GM23338 (cell line): ENCODE measurements around the gene CCDC73. TPM values are rescaled to one million over a fixed set of nuclear protein-coding genes. Genes with fewer than 3 reads are reported as not detected.

Experiments
- ATAC-seq: fragments of 200-7000 bp; cut with Tn5 transposase; 3 replicates; pipeline ENCODE4 v1.9.1; 2020
- DNase-seq: peaks from one replicate; pipeline ENCODE4 v3.0.0-alpha.2; 2015; ENCODE audit warnings: low spot score
- H2AFZ ChIP-seq: fragments of 200-600 bp; sonication (generic); 2 replicates; pipeline ENCODE4 v1.8.0; 2016; ENCODE audit warnings: antibody characterized with exemption, mild to moderate bottlenecking, moderate library complexity
- H3F3A ChIP-seq: fragments of 200-600 bp; sonication (generic); replicated peaks from 2 replicates; pipeline ENCODE4 v1.8.0; 2017; ENCODE audit warnings: antibody characterized with exemption, mixed run types, low read depth
- H3K27ac ChIP-seq: fragments of 200-600 bp; sonication (generic); 2 replicates; pipeline ENCODE4 v1.6.1; 2016; ENCODE audit warnings: low read depth
- H3K27me3 ChIP-seq: fragments of 200-600 bp; sonication (generic); 2 replicates; pipeline ENCODE4 v1.8.0; 2016; ENCODE audit warnings: mild to moderate bottlenecking, mixed run types, moderate library complexity; ENCODE audit not compliant: insufficient read depth
- H3K36me3 ChIP-seq: fragments of 200-600 bp; sonication (generic); 2 replicates; pipeline ENCODE4 v1.8.0; 2016; ENCODE audit warnings: mild to moderate bottlenecking; ENCODE audit not compliant: insufficient read depth
- H3K4me1 ChIP-seq: fragments of 200-600 bp; sonication (generic); 2 replicates; pipeline ENCODE4 v1.8.0; 2016; ENCODE audit warnings: mild to moderate bottlenecking, moderate library complexity; ENCODE audit not compliant: insufficient read depth
- H3K4me2 ChIP-seq: fragments of 200-600 bp; sonication (generic); 2 replicates; pipeline ENCODE4 v1.7.1; 2017; ENCODE audit warnings: mixed run types
- H3K4me3 ChIP-seq: fragments of 200-600 bp; sonication (generic); 2 replicates; pipeline ENCODE4 v1.6.1; 2016; ENCODE audit warnings: mixed run types
- H3K79me2 ChIP-seq: fragments of 200-600 bp; sonication (generic); replicated peaks from 2 replicates; pipeline ENCODE4 v1.8.0; 2017; ENCODE audit warnings: mild to moderate bottlenecking; ENCODE audit not compliant: insufficient read depth
- H3K9me2 ChIP-seq: fragments of 200-600 bp; sonication (generic); 2 replicates; pipeline ENCODE4 v1.8.0; 2017; ENCODE audit not compliant: insufficient read depth
- H4K20me1 ChIP-seq: fragments of 200-600 bp; sonication (generic); replicated peaks from 2 replicates; pipeline ENCODE4 v1.8.0; 2017; ENCODE audit warnings: mild to moderate bottlenecking; ENCODE audit not compliant: insufficient read depth
- H3K27ac Mint-ChIP-seq: 2 replicates; pipeline ENCODE4 v1.8.0; 2020; ENCODE audit warnings: inconsistent platforms, mild to moderate bottlenecking, moderate library complexity, mixed read lengths
- H3K27me3 Mint-ChIP-seq: 3 replicates; pipeline ENCODE4 v1.8.0; 2022; ENCODE audit warnings: low read depth, mild to moderate bottlenecking, moderate library complexity, mixed read lengths, inconsistent platforms; ENCODE audit not compliant: insufficient read depth, poor library complexity
- H3K36me3 Mint-ChIP-seq: 3 replicates; pipeline ENCODE4 v1.8.0; 2021; ENCODE audit warnings: low read depth, mild to moderate bottlenecking, inconsistent platforms, moderate library complexity, mixed read lengths
- H3K4me1 Mint-ChIP-seq: 3 replicates; pipeline ENCODE4 v1.8.0; 2020; ENCODE audit warnings: mild to moderate bottlenecking, inconsistent platforms, mixed read lengths
- H3K4me3 Mint-ChIP-seq: 3 replicates; pipeline ENCODE4 v1.8.0; 2021; ENCODE audit warnings: moderate library complexity, mild to moderate bottlenecking, inconsistent platforms, mixed read lengths
- H3K9me3 Mint-ChIP-seq: 3 replicates; pipeline ENCODE4 v1.8.0; 2020; ENCODE audit warnings: moderate library complexity, mild to moderate bottlenecking, inconsistent platforms, mixed read lengths
- EZH2 ChIP-seq: fragments of 200-600 bp; sonication (generic); IDR thresholded peaks from one replicate; pipeline ENCODE4 v1.8.0; 2017; ENCODE audit warnings: antibody characterized with exemption, mild to moderate bottlenecking, low read depth; ENCODE audit not compliant: unreplicated experiment
- EZH2phosphoT487 ChIP-seq: fragments of 200-600 bp; sonication (generic); IDR thresholded peaks from one replicate; pipeline ENCODE4 v1.8.1; 2018; ENCODE audit warnings: antibody characterized with exemption; ENCODE audit not compliant: unreplicated experiment
- JUNB ChIP-seq: IDR thresholded peaks from one replicate; pipeline ENCODE4 v1.6.1; 2016; ENCODE audit warnings: antibody characterized with exemption; ENCODE audit not compliant: unreplicated experiment
- NANOG ChIP-seq: IDR thresholded peaks from 2 replicates; pipeline ENCODE4 v1.6.1; 2016; ENCODE audit warnings: antibody characterized with exemption, borderline replicate concordance
- POLR2AphosphoS5 ChIP-seq: IDR thresholded peaks from 2 replicates; pipeline ENCODE4 v1.6.1; 2016; ENCODE audit warnings: antibody characterized with exemption, low read depth
- STAT1 ChIP-seq: IDR thresholded peaks from one replicate; pipeline ENCODE4 v1.6.1; 2016; ENCODE audit warnings: antibody characterized with exemption; ENCODE audit not compliant: unreplicated experiment
- polyA plus RNA-seq: library from polyadenylated mRNA; unstranded; fragments of >200 nt; fragmentation: Nextera tagmentation; extraction: Ambion mirVana; gene quantifications from 2 replicates; pipeline ENCODE4 v1.2.1, GENCODE V29; 2016
- total RNA-seq: library from RNA; depleted of rRNA; stranded (reverse); fragments of >200 nt; shearing (Covaris generic); gene quantifications from 2 replicates; pipeline ENCODE4 v1.2.3, GENCODE V29; 2014
- TF ChIP-seq, protein P1 (sequence below): fragments of 250-450 bp; sonication (Bioruptor Pico); IDR thresholded peaks from 2 replicates; pipeline ENCODE4 v1.5.0; 2020; ENCODE audit warnings: mild to moderate bottlenecking, moderate library complexity
- TF ChIP-seq, protein P2 (sequence below): IDR thresholded peaks from one replicate; pipeline ENCODE4 v1.6.1; 2018; ENCODE audit warnings: antibody characterized with exemption; ENCODE audit not compliant: unreplicated experiment
- TF ChIP-seq, protein P3 (sequence below): IDR thresholded peaks from 2 replicates; pipeline ENCODE4 v1.6.1; 2016; ENCODE audit warnings: antibody characterized with exemption
- TF ChIP-seq, protein P4 (sequence below), 2 experiments: fragments of 200-600 bp in 1 of 2; sonication (generic) in 1 of 2; conservative IDR thresholded peaks; 2 replicates each; pipeline versions ENCODE4 v1.5.1 to v1.6.1; 2016 to 2017; ENCODE audit warnings: antibody characterized with exemption in 2 of 2, low read depth in 2 of 2, mild to moderate bottlenecking in 2 of 2, moderate library complexity in 1 of 2

Gene CCDC73
- total and polyA plus RNA-seq, 2 experiments from 2014 or later, result 0.06 TPM; not detected in 1

DNA sequence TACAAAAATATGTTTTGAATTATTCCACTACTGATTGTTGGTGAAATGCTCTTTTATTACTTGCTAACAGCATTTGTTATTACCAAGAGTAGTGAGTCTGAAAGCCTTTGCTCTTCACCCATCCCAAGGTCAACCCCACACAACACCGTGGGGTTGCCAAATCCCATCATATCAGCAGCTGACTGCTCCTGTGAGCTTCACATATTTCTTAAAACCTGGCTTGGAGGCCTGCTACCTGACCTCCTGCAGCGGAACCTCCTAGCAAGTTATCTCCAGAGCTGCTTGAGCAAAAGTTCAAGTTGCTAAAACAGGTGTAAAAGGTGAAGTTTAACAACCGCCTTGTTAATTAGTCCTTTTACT lies 230.9 kb downstream of the CCDC73 start (continued):
- TF ChIP-seq, protein P1, sequence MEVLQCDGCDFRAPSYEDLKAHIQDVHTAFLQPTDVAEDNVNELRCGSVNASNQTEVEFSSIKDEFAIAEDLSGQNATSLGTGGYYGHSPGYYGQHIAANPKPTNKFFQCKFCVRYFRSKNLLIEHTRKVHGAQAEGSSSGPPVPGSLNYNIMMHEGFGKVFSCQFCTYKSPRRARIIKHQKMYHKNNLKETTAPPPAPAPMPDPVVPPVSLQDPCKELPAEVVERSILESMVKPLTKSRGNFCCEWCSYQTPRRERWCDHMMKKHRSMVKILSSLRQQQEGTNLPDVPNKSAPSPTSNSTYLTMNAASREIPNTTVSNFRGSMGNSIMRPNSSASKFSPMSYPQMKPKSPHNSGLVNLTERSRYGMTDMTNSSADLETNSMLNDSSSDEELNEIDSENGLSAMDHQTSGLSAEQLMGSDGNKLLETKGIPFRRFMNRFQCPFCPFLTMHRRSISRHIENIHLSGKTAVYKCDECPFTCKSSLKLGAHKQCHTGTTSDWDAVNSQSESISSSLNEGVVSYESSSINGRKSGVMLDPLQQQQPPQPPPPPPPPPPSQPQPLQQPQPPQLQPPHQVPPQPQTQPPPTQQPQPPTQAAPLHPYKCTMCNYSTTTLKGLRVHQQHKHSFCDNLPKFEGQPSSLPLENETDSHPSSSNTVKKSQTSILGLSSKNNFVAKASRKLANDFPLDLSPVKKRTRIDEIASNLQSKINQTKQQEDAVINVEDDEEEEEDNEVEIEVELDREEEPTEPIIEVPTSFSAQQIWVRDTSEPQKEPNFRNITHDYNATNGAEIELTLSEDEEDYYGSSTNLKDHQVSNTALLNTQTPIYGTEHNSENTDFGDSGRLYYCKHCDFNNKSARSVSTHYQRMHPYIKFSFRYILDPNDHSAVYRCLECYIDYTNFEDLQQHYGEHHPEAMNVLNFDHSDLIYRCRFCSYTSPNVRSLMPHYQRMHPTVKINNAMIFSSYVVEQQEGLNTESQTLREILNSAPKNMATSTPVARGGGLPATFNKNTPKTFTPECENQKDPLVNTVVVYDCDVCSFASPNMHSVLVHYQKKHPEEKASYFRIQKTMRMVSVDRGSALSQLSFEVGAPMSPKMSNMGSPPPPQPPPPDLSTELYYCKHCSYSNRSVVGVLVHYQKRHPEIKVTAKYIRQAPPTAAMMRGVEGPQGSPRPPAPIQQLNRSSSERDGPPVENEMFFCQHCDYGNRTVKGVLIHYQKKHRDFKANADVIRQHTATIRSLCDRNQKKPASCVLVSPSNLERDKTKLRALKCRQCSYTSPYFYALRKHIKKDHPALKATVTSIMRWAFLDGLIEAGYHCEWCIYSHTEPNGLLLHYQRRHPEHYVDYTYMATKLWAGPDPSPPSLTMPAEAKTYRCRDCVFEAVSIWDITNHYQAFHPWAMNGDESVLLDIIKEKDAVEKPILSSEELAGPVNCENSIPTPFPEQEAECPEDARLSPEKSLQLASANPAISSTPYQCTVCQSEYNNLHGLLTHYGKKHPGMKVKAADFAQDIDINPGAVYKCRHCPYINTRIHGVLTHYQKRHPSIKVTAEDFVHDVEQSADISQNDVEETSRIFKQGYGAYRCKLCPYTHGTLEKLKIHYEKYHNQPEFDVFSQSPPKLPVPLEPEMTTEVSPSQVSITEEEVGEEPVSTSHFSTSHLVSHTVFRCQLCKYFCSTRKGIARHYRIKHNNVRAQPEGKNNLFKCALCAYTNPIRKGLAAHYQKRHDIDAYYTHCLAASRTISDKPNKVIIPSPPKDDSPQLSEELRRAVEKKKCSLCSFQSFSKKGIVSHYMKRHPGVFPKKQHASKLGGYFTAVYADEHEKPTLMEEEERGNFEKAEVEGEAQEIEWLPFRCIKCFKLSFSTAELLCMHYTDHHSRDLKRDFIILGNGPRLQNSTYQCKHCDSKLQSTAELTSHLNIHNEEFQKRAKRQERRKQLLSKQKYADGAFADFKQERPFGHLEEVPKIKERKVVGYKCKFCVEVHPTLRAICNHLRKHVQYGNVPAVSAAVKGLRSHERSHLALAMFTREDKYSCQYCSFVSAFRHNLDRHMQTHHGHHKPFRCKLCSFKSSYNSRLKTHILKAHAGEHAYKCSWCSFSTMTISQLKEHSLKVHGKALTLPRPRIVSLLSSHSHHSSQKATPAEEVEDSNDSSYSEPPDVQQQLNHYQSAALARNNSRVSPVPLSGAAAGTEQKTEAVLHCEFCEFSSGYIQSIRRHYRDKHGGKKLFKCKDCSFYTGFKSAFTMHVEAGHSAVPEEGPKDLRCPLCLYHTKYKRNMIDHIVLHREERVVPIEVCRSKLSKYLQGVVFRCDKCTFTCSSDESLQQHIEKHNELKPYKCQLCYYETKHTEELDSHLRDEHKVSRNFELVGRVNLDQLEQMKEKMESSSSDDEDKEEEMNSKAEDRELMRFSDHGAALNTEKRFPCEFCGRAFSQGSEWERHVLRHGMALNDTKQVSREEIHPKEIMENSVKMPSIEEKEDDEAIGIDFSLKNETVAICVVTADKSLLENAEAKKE (CRISPR knock-in tag), result no peak
- no peak for TF ChIP-seq EZH2
- TF ChIP-seq POLR2AphosphoS5, result no peak

DNA sequence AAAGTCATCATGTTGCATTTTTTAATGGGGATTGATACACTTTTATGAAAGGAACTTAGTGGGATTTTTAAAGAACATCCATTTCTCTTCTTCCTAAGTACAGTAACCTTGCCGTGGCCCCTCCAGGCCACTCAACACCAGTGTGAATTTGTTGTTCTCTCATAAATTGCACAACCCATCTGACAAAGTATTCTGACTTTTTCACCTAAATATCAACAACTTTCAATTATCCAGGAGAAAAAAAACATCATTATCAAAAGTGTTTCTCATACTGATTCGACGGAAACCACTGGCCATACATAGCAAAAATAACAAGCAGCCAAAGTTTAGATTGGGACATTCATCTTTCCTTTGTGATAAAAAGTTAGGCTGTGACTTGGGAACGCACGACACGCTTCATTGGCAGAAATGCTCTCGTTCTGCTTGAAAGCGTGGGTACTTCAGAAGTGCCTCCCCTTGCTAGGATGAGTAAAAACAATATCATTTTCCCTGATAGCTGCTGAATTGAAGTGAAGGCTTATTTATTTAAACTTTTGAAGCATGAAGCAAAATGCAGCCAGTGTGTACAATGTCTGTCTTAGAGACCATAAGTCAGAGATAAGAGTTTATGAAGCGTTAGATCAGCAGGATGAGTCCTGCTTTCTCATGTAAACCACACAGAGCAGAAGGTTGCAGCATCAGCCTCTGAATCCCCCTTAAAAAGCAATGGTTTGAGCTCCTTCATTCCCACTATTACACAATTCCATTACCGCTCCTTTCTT lies 231.4 kb downstream of the CCDC73 start:
- Mint-ChIP-seq H3K9me3 (no peaks in the 10 kb centered on the region), H3K4me3 (no peak overlapping the region), H3K27me3 (peaks cover 6% of the 10 kb centered on the region), H3K27ac (no peak overlapping the region), H3K4me1 (no peaks in the 10 kb centered on the region), H3K36me3 (no peaks in the 10 kb centered on the region)
- H3K27ac ChIP-seq, result no peak overlapping the region
- no peaks in the 10 kb centered on the region for H4K20me1 ChIP-seq
- H3K4me3 ChIP-seq, result no peak overlapping the region
- no peaks in the 10 kb centered on the region for H3K27me3 ChIP-seq
- H3F3A ChIP-seq, result no peaks in the 10 kb centered on the region
- DNase-seq (no peak), ATAC-seq (no peak)
- no peaks in the 10 kb centered on the region for H3K36me3 ChIP-seq
- H3K4me2 ChIP-seq, result no peak overlapping the region
- H3K9me2 ChIP-seq, result no peaks in the 10 kb centered on the region
- no peak overlapping the region for H2AFZ ChIP-seq
- H3K79me2 ChIP-seq, result no peaks in the 10 kb centered on the region
- H3K4me1 ChIP-seq, result no peaks in the 10 kb centered on the region
- TF ChIP-seq, protein P2, sequence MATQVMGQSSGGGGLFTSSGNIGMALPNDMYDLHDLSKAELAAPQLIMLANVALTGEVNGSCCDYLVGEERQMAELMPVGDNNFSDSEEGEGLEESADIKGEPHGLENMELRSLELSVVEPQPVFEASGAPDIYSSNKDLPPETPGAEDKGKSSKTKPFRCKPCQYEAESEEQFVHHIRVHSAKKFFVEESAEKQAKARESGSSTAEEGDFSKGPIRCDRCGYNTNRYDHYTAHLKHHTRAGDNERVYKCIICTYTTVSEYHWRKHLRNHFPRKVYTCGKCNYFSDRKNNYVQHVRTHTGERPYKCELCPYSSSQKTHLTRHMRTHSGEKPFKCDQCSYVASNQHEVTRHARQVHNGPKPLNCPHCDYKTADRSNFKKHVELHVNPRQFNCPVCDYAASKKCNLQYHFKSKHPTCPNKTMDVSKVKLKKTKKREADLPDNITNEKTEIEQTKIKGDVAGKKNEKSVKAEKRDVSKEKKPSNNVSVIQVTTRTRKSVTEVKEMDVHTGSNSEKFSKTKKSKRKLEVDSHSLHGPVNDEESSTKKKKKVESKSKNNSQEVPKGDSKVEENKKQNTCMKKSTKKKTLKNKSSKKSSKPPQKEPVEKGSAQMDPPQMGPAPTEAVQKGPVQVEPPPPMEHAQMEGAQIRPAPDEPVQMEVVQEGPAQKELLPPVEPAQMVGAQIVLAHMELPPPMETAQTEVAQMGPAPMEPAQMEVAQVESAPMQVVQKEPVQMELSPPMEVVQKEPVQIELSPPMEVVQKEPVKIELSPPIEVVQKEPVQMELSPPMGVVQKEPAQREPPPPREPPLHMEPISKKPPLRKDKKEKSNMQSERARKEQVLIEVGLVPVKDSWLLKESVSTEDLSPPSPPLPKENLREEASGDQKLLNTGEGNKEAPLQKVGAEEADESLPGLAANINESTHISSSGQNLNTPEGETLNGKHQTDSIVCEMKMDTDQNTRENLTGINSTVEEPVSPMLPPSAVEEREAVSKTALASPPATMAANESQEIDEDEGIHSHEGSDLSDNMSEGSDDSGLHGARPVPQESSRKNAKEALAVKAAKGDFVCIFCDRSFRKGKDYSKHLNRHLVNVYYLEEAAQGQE, result no peak
- no peak for TF ChIP-seq NANOG
- TF ChIP-seq JUNB, result no peak
- TF ChIP-seq STAT1, result no peak
- no peak for TF ChIP-seq EZH2phosphoT487
- TF ChIP-seq, protein P3, sequence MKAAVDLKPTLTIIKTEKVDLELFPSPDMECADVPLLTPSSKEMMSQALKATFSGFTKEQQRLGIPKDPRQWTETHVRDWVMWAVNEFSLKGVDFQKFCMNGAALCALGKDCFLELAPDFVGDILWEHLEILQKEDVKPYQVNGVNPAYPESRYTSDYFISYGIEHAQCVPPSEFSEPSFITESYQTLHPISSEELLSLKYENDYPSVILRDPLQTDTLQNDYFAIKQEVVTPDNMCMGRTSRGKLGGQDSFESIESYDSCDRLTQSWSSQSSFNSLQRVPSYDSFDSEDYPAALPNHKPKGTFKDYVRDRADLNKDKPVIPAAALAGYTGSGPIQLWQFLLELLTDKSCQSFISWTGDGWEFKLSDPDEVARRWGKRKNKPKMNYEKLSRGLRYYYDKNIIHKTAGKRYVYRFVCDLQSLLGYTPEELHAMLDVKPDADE, result no peak
- TF ChIP-seq, protein P4, sequence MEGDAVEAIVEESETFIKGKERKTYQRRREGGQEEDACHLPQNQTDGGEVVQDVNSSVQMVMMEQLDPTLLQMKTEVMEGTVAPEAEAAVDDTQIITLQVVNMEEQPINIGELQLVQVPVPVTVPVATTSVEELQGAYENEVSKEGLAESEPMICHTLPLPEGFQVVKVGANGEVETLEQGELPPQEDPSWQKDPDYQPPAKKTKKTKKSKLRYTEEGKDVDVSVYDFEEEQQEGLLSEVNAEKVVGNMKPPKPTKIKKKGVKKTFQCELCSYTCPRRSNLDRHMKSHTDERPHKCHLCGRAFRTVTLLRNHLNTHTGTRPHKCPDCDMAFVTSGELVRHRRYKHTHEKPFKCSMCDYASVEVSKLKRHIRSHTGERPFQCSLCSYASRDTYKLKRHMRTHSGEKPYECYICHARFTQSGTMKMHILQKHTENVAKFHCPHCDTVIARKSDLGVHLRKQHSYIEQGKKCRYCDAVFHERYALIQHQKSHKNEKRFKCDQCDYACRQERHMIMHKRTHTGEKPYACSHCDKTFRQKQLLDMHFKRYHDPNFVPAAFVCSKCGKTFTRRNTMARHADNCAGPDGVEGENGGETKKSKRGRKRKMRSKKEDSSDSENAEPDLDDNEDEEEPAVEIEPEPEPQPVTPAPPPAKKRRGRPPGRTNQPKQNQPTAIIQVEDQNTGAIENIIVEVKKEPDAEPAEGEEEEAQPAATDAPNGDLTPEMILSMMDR (conservative IDR thresholded peaks at IDR 0.05; ENCODE audit: low read depth in 2 of 2), result no peak
